HL-60 (cell line): Measurements from ENCODE around the gene ZNF777.

ENCODE experiments used
- GABPA ChIP-seq: IDR thresholded peaks from 2 replicates; pipeline ENCODE4 v1.6.1; 2012; ENCODE audit warnings: low read depth
- POLR2AphosphoS5 ChIP-seq: IDR thresholded peaks from 2 replicates; pipeline ENCODE4 v1.6.1; 2012; ENCODE audit warnings: low read depth
- SPI1 ChIP-seq: IDR thresholded peaks from 2 replicates; pipeline ENCODE4 v1.6.1; 2012; ENCODE audit warnings: low read depth, mild to moderate bottlenecking, borderline replicate concordance
- TF ChIP-seq, protein P1 (sequence below): IDR thresholded peaks from one replicate; pipeline ENCODE4 v1.5.1; 2011; ENCODE audit warnings: low read length, control low read depth, inconsistent platforms; ENCODE audit not compliant: insufficient read depth
- TF ChIP-seq, protein P2 (sequence below): IDR thresholded peaks from 2 replicates; pipeline ENCODE4 v1.6.1; 2012; ENCODE audit warnings: low read depth; ENCODE audit not compliant: insufficient replicate concordance

DNA sequence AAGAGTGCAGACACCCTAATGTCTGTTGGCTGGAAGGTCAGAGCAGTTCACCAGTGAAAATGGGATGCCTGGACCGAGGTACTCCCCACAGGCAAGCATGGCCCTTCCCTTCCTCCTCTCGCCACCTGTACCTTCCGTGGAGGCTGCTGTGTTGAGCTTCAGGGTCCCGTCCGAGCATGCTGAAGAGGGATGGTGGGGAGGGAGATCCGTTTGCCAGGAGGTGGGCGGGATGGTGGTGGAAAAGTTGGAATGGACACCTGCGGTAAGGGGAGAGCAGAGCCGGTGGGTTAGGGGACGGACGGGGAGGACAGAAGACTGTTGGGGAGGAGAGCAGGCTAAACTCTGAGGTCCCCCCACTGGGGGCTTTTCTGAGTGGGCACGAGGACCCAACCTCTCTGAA is 15.9 kb upstream of the ZNF777 start:
- TF ChIP-seq, protein P1, sequence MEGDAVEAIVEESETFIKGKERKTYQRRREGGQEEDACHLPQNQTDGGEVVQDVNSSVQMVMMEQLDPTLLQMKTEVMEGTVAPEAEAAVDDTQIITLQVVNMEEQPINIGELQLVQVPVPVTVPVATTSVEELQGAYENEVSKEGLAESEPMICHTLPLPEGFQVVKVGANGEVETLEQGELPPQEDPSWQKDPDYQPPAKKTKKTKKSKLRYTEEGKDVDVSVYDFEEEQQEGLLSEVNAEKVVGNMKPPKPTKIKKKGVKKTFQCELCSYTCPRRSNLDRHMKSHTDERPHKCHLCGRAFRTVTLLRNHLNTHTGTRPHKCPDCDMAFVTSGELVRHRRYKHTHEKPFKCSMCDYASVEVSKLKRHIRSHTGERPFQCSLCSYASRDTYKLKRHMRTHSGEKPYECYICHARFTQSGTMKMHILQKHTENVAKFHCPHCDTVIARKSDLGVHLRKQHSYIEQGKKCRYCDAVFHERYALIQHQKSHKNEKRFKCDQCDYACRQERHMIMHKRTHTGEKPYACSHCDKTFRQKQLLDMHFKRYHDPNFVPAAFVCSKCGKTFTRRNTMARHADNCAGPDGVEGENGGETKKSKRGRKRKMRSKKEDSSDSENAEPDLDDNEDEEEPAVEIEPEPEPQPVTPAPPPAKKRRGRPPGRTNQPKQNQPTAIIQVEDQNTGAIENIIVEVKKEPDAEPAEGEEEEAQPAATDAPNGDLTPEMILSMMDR, result no peak
- TF ChIP-seq POLR2AphosphoS5, result no peak
- no peak for TF ChIP-seq SPI1
- TF ChIP-seq, protein P2, sequence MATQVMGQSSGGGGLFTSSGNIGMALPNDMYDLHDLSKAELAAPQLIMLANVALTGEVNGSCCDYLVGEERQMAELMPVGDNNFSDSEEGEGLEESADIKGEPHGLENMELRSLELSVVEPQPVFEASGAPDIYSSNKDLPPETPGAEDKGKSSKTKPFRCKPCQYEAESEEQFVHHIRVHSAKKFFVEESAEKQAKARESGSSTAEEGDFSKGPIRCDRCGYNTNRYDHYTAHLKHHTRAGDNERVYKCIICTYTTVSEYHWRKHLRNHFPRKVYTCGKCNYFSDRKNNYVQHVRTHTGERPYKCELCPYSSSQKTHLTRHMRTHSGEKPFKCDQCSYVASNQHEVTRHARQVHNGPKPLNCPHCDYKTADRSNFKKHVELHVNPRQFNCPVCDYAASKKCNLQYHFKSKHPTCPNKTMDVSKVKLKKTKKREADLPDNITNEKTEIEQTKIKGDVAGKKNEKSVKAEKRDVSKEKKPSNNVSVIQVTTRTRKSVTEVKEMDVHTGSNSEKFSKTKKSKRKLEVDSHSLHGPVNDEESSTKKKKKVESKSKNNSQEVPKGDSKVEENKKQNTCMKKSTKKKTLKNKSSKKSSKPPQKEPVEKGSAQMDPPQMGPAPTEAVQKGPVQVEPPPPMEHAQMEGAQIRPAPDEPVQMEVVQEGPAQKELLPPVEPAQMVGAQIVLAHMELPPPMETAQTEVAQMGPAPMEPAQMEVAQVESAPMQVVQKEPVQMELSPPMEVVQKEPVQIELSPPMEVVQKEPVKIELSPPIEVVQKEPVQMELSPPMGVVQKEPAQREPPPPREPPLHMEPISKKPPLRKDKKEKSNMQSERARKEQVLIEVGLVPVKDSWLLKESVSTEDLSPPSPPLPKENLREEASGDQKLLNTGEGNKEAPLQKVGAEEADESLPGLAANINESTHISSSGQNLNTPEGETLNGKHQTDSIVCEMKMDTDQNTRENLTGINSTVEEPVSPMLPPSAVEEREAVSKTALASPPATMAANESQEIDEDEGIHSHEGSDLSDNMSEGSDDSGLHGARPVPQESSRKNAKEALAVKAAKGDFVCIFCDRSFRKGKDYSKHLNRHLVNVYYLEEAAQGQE, result no peak
- TF ChIP-seq GABPA, result no peak
